Posterior cingulate gyrus (tissue), 11 donors: ENCODE measurements around the gene CD14.
"Not testable (repeated sequence)": the region's sequence is repeated elsewhere in the genome, so short reads cannot be mapped to it uniquely, and the experiment has no call there.

ENCODE experiments used
- DNase-seq, 10 donors: peaks; one replicate each; pipeline versions ENCODE4 v3.0.0 to v3.0.0-alpha.2; 2020 to 2021; ENCODE audit warnings: mixed read lengths in 3 of 10
- intact Hi-C: fragments of 100-400 bp; cut with DNase I; formaldehyde crosslinking; loops from one replicate; pipeline ENCODE4 v1.15.1; 2023

CD14 gene

GRCh38 chr5:140602147-140602546 lies 30.8 kb downstream of the CD14 start:
- intact Hi-C loops = no loop called here
- no peak for DNase-seq

- intact Hi-C loops = no loop called here
- no peak for DNase-seq
Measured at GRCh38 chr5:140600096-140600495, 32.9 kb downstream of the CD14 start.

GRCh38 chr5:140598836-140599235 lies 34.1 kb downstream of the CD14 start:
- intact Hi-C loops = no loop called here

GRCh38 chr5:140596321-140596741 lies 36.6 kb downstream of the CD14 start:
- intact Hi-C loops = no loop called here
- DNase-seq = no peak

More at GRCh38 chr5:140598836-140599235, 34.1 kb downstream of the CD14 start:
- no peak for DNase-seq

GRCh38 chr5:140595538-140596300 lies 37.3 kb downstream of the CD14 start:
- DNase-seq = peak in 3 of 10 donors; percentile 11 to 38 (median 29)
- intact Hi-C loops = no loop called here

- intact Hi-C loops = no loop called here
- DNase-seq = no peak
Measured at GRCh38 chr5:140594169-140594568, 38.8 kb downstream of the CD14 start.

GRCh38 chr5:140593070-140593469 lies 39.9 kb downstream of the CD14 start:
- intact Hi-C loops, DNase-seq: not testable (repeated sequence)

GRCh38 chr5:140591747-140592372 lies 41.1 kb downstream of the CD14 start:
- intact Hi-C loops = no loop called here
- DNase-seq = no peak

- no peak for DNase-seq
- intact Hi-C loops = no loop called here
Measured at GRCh38 chr5:140590861-140591260, 42.1 kb downstream of the CD14 start.

- intact Hi-C loops = no loop called here
- no peak for DNase-seq
Measured at GRCh38 chr5:140588311-140589070, 44.5 kb downstream of the CD14 start.

GRCh38 chr5:140587495-140587894 lies 45.5 kb downstream of the CD14 start:
- intact Hi-C loops = no loop called here
- DNase-seq = no peak
